Activated T-cell treated with anti-CD3 and anti-CD28 coated beads, Interleukin-2, amount 50 U/mL, for 24 hours (primary cell): ENCODE results near the gene DHFR2.

Source experiments
- DNase-seq: peaks from one replicate; pipeline ENCODE4 v3.0.0-alpha.2; 2020
- H3K27ac Mint-ChIP-seq: 2 replicates; pipeline ENCODE4 v1.8.0; 2020; ENCODE audit warnings: mild to moderate bottlenecking, mixed read lengths
- H3K27me3 Mint-ChIP-seq: 2 replicates; pipeline ENCODE4 v1.8.0; 2020; ENCODE audit warnings: mixed read lengths
- H3K36me3 Mint-ChIP-seq: 2 replicates; pipeline ENCODE4 v1.8.0; 2020; ENCODE audit warnings: low read depth, mixed read lengths
- H3K4me1 Mint-ChIP-seq: 2 replicates; pipeline ENCODE4 v1.8.0; 2020; ENCODE audit warnings: low read depth, mixed read lengths
- H3K4me3 Mint-ChIP-seq: 2 replicates; pipeline ENCODE4 v1.8.0; 2020; ENCODE audit warnings: mild to moderate bottlenecking, moderate library complexity, mixed read lengths
- H3K9me3 Mint-ChIP-seq: 2 replicates; pipeline ENCODE4 v1.8.0; 2020; ENCODE audit warnings: mixed read lengths

The DHFR2 gene

DNA sequence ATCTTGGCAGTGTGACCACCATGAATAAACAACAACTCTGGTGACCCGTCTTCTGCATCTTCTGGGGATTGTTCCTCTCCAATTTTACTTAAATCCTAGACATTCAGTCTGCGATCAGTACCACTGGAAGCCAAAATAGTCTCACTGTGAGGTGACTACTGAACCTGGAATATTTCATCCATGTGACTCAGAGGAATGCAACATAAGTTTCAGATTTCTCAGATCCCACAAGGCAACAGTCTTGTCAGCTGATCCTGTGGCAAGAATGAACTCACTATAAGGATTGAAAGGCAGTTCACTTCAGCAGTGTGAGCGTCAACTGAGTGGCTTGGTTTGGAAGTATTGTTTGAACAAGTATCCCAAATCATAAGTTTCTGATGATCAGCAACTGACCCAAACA is 13.3 kb upstream of the DHFR2 start:
- peaks cover 76% of the 10 kb centered on the region for H3K4me1 Mint-ChIP-seq

DNA sequence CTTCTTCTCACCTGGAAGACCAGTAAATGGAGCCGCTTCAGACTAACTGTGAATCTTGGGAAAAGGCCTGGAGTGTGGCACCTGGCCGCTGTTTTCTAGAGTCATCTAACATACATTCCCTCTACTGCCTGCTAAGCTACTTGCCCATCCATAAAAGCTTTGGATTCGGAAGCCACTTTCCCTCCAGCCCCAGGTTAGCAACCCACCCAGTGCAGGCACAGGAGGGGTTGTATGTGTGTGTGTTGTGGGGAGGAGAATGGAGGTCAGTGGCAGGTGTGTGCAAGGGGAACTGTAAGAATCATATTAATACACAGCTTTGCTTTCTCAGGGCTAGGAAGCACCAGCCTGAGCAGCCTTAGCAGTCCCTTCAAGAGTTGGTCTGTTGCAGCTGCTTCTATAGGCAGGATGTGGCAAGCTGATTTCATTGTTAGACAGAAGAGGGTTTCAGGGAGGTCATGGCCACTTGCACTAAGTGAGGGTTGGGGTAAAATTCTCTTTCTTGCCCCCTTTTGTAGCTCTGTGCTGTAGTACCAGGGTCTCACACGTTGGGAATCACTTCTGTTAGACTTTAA is 9.1 kb upstream of the DHFR2 start:
- no peak for DNase-seq
- H3K9me3 Mint-ChIP-seq, result peaks cover 1% of the 10 kb centered on the region
- no peak overlapping the region for H3K4me3 Mint-ChIP-seq
- peaks cover 68% of the 10 kb centered on the region for H3K4me1 Mint-ChIP-seq
- no peaks in the 10 kb centered on the region for H3K27me3 Mint-ChIP-seq
- H3K36me3 Mint-ChIP-seq, result peaks cover 80% of the 10 kb centered on the region
- peak overlapping the region; percentile 50 for H3K27ac Mint-ChIP-seq

More for the DNA sequence above, 13.3 kb upstream of the DHFR2 start:
- no peak for DNase-seq
- Mint-ChIP-seq H3K27me3 (no peaks in the 10 kb centered on the region), H3K36me3 (peaks cover 73% of the 10 kb centered on the region), H3K27ac (no peak overlapping the region), H3K4me3 (no peak overlapping the region), H3K9me3 (no peaks in the 10 kb centered on the region)

DNA sequence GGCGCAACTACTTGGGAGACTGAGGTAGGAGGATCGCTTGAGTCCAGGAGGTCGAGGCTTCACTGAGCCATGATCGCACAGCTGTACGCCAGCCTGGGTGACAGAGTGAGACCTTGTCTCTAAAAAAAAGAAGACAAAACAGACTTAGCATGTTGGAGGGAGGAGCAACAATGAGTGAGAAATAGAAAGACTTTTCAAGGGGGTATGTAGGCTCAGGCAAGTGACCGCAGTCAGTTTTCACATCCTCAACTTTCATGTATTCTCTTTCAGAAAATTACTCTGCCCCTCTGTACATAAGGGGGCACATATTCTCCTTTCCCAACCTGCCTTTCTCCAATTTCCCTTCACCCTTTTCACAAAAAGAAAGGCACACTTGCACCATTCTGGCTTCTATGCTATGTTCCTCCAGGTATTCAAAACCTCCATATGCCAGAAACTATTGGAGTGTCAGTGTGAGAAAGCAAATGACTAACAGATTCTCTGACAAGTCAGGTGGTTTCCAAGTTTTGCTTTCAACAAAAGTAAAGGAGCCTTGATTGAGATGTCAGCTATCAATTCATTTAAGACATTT is 7.7 kb upstream of the DHFR2 start:
- Mint-ChIP-seq H3K27ac (peak overlapping the region; percentile 72), H3K27me3 (no peaks in the 10 kb centered on the region), H3K36me3 (peaks cover 79% of the 10 kb centered on the region), H3K9me3 (peaks cover 1% of the 10 kb centered on the region), H3K4me3 (no peak overlapping the region), H3K4me1 (peaks cover 79% of the 10 kb centered on the region)
- DNase-seq, result no peak

DNA sequence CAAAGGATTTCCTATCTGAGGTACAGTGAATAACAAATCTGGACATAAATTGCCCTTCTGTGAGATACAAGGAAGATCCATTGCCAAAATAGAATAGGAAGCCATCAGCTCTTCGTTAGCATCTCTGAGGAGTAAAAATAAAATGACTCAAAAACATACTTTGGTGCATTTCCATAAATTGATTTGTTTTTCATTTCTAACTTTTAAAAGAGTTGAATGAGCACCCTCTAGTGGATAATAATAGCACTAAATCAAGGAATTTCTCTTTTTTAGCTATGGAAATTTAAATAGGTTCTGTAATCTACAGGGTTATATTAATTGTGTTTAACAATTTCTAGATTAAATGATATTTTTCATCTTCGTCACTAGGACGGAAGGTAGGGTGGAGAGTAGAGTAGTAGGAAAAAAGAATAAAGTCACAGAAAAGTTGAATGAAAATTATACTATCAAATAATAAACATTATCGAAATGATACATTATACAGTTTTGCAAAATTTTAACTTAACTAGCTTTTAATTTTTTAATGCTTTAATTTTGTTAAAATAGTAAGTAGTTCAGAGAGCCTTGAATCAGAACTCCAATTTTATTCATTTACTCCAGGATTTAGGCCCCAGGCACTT is 6.6 kb upstream of the DHFR2 start:
- Mint-ChIP-seq H3K9me3 (peaks cover 1% of the 10 kb centered on the region), H3K4me3 (no peak overlapping the region), H3K27me3 (no peaks in the 10 kb centered on the region), H3K4me1 (peaks cover 83% of the 10 kb centered on the region), H3K36me3 (peaks cover 79% of the 10 kb centered on the region), H3K27ac (no peak overlapping the region)
- no peak for DNase-seq

DNA sequence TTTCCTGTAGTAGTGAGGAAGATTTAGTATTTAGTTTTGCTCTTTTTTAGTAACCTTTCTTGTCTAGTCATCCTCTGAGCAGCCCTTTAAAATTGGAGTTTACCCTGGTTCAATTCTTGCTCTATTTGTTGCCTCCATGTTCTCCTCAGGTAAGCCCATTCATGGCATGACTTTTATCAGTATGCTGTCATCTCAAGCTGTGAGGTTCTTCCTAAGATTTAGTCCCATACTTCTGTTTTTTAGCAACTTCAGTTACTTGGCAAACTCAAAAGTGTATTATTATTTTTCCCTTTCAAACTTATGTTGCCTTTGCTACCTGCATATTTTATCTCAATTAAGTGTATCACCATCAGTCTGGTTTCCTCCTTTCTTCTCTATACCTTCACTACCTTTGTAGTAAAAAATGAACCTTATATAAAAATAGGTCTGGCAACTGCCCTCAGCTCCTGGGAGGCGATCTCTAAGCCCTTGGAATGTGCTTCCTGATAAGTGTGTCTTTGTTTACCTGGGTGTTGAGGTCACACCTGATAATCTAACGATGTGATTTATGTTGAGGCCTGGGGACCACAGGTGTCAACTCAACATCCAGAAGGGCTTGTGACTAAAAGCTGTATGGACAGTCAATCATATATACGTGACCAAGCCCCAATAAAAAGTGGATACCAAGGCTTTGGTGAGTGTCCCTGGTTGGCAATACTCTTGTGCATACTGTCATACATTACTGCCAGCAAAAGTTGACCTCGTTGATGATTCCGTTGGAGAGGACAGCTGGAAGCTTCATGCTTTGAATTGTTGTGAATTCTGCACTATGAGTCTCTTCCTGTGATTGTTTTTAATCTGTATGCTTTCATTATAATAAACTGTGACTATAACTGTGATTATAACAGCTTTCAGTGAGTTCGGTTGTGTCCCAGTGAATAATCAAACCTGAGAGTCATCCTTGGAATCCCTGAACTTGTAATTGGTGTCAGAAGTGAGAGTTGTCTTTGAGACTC is 4.1 kb upstream of the DHFR2 start:
- Mint-ChIP-seq H3K27ac (peak overlapping the region; percentile 82), H3K9me3 (peaks cover 1% of the 10 kb centered on the region), H3K27me3 (no peaks in the 10 kb centered on the region), H3K4me3 (no peak overlapping the region), H3K36me3 (peaks cover 81% of the 10 kb centered on the region), H3K4me1 (peaks cover 75% of the 10 kb centered on the region)
- DNase-seq, result no peak

DNA sequence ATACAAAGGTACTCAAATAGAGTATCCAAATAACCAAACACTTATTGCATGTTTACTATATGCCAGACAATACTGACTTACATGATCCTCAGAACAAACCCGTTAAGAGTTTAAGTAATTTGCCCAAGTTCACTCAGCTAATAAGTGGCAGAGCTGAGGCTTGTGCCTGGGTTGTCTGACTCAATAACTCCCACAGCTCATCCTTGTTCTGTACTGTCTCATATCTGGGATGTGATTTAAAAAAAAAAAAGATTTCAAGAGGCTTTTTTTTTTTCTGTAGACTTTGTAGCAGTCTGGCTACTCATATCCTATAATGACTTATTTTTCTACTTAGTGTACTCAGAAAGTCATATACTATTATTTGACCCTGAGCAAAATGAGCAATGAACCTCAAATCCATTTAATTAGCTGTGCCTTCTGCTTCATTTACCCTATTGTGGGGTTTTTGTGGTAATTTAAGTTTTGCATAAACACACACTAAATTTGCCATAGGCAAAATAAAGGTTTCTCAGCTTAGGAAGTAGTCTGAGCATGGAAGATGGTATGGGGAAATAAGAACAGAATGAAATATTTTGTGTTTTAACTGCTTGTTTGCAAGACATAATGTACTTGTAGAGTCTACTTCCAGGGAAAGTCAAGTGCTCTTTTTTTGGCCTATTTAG is 3.2 kb upstream of the DHFR2 start:
- Mint-ChIP-seq H3K4me3 (no peak overlapping the region), H3K9me3 (peaks cover 1% of the 10 kb centered on the region), H3K36me3 (peaks cover 75% of the 10 kb centered on the region), H3K4me1 (peaks cover 70% of the 10 kb centered on the region), H3K27ac (peak overlapping the region; percentile 82), H3K27me3 (no peaks in the 10 kb centered on the region)
- DNase-seq, result no peak

DNA sequence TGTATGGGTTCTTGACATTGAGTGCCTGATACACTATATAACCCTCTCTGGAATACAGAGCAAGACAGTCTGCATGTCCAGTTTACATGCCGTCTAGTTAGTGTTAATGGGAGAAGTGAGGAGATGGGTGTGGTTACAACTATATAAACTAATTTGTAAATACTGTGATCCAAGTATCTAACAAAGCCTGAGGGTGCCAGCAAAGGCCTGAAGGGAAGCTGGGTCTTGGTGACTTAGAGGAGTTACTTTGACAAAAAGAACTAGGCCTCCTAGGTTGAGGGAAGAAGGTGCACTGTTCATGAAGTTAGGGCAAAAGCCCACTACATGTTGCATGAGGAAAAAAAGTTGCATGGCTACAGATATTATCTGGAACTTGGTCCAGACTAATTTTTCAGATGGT is 2.4 kb upstream of the DHFR2 start:
- peak overlapping the region; percentile 30 for H3K27ac Mint-ChIP-seq
- DNase-seq, result no peak
- H3K36me3 Mint-ChIP-seq, result peaks cover 77% of the 10 kb centered on the region
- peak overlapping the region; percentile 91 for H3K4me3 Mint-ChIP-seq
- H3K9me3 Mint-ChIP-seq, result peaks cover 1% of the 10 kb centered on the region
- peaks cover 68% of the 10 kb centered on the region for H3K4me1 Mint-ChIP-seq
- no peaks in the 10 kb centered on the region for H3K27me3 Mint-ChIP-seq

DNA sequence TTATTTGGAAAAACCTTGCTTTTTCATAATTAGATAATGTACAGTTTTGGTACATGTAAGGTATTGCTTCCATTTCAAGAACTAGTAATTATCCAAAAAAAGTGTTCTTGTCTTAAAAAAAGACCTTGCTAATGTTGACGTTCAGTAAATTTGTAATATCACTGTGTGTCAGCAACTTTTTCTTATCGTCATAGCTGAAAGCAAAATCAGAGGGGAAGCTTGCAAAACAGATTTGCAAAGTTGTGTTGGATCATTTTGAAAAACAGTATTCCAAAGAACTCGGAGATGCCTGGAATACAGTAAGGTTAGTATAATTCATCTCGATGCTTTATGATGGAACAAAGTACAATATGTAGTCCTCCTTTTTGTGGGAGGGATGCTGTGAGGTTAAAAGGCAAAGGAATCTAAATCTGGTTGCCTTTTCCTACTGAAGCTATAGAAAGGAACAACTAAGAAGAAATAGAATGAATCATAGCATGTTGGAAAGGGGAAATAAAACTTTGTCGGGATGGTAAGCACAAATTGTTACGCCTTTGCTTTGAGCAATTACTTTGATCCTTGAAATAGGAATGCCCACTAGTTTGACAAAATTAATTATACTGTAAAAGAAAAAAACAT is 1.6 kb upstream of the DHFR2 start:
- Mint-ChIP-seq H3K4me3 (peak overlapping the region; percentile 91), H3K9me3 (peaks cover 1% of the 10 kb centered on the region), H3K27ac (peak overlapping the region; percentile 100), H3K36me3 (peaks cover 80% of the 10 kb centered on the region), H3K4me1 (peaks cover 66% of the 10 kb centered on the region), H3K27me3 (no peaks in the 10 kb centered on the region)
- DNase-seq, result no peak

DNA sequence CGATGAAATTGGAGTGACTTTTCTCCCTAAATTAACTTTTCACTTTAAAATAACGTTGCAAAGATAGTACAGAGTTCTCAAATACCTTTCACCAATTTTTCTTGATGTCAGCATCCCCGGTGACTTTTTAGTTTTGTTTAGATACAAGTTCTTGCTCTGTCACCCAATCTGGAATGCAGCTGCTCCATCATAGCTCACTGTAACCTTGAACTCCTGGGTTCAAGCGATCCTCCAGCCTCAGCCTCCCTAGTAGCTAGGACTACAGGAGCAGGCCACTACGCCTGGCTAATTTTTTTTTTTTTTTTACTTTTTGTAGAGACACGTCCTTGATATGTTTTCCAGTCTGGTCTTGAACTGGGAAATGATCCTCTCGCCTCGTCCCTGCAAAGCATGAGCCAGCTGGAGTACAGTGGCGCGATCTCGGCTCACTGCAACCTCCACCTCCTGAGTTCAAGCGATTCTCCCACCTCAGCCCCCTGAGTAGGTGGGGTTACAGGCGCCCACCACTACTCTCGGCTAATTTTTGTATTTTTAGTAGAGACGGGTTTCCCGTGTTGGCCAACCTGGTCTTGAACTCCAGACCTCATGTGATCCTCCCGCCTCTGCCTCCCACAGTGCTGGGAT is 892 bp upstream of the DHFR2 start:
- Mint-ChIP-seq H3K27ac (peak overlapping the region; percentile 100), H3K4me1 (peaks cover 59% of the 10 kb centered on the region), H3K27me3 (no peaks in the 10 kb centered on the region), H3K36me3 (peaks cover 83% of the 10 kb centered on the region), H3K4me3 (peak overlapping the region; percentile 91), H3K9me3 (peaks cover 1% of the 10 kb centered on the region)
- no peak for DNase-seq

DNA sequence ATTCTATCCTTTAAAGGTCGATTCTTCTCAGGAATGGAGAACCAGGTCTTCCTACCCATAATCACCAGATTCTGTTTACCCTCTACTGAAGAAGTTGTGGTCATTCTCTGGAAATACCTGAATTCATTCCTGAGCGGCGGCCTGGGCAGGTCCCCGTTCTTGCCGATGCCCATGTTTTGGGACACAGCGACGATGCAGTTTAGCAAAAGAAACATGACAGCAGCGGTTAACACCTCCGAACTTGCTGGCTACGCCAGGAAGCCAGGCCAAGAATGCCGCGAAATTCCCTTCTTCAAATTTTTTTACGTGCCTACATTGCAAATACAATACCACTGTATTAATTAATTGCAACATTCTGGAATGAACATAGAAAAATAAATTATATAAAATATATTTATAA is 1.4 kb downstream of the DHFR2 start:
- Mint-ChIP-seq H3K4me1 (peaks cover 47% of the 10 kb centered on the region), H3K9me3 (no peaks in the 10 kb centered on the region), H3K36me3 (peaks cover 76% of the 10 kb centered on the region), H3K4me3 (no peak overlapping the region), H3K27me3 (no peaks in the 10 kb centered on the region), H3K27ac (no peak overlapping the region)
- DNase-seq, result no peak

DNA sequence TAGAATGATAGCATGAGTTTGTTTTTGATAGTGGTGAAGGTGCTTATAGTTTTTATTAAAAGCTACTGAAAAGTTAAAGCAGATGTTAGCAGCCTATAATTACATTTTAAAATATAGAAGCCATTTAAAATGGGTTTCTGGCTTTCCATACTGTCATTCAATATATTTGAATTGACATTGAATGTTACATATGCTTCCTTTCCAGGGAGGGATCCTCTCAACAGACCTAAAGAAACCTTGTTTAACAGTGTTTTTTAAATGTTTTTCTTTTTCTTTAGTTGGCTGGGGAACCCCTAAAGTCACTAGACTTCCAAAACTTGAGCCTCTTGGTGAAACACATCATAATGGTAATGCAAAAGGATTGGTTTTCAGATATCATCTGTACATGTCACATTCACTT is 12.2 kb downstream of the DHFR2 start:
- Mint-ChIP-seq H3K27me3 (no peaks in the 10 kb centered on the region), H3K4me1 (peaks cover 2% of the 10 kb centered on the region), H3K36me3 (peaks cover 10% of the 10 kb centered on the region), H3K9me3 (no peaks in the 10 kb centered on the region), H3K27ac (no peak overlapping the region), H3K4me3 (no peak overlapping the region)
- no peak for DNase-seq

DNA sequence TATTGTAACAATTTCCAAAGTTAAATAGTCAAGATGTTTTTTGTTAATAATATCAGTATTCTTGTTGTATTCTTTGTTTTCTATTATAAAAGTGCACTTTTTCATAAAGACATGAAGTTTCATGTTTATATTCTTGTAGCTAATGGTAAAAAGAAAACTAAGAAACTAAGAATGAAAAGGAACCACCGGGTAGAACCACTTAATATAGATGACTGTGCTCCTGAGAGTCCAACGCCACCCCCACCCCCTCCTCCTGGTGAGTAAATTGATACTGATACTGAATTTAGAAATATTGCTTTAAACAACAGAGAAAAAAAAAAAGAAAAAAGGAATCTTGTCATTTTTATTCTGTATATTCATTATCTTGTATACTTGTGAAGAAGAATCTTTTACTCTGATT is 13.4 kb downstream of the DHFR2 start:
- peaks cover 2% of the 10 kb centered on the region for H3K4me1 Mint-ChIP-seq
- H3K9me3 Mint-ChIP-seq, result no peaks in the 10 kb centered on the region
- no peaks in the 10 kb centered on the region for H3K27me3 Mint-ChIP-seq
- no peak for DNase-seq
- no peak overlapping the region for H3K27ac Mint-ChIP-seq
- peaks cover 15% of the 10 kb centered on the region for H3K36me3 Mint-ChIP-seq
- H3K4me3 Mint-ChIP-seq, result no peak overlapping the region

DNA sequence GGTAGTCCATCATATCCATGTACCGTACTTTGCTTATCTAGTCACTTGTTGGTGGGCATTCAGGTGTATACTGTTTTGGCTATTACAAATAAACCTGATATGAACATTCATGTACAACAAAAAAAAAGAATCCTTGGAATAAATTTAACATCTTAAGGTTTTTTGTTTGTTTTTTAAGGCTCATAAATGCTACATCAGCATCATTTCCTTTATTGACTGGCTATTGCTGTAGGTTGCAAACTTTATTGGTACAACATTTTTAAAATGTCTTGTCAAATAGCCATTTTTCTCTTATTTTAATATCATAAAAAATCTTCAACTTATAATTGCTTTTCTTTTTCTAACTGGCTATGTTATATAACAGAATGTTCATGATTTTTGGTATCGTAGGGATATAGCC is 16.2 kb downstream of the DHFR2 start:
- H3K9me3 Mint-ChIP-seq, result no peaks in the 10 kb centered on the region
- H3K4me3 Mint-ChIP-seq, result no peak overlapping the region
- H3K27me3 Mint-ChIP-seq, result no peaks in the 10 kb centered on the region
- DNase-seq, result no peak
- H3K4me1 Mint-ChIP-seq, result peaks cover 4% of the 10 kb centered on the region
- no peak overlapping the region for H3K27ac Mint-ChIP-seq
- peaks cover 22% of the 10 kb centered on the region for H3K36me3 Mint-ChIP-seq
